CD14-positive monocyte (primary cell): ENCODE measurements around the gene CALR3. TPM values are rescaled to one million over a fixed set of nuclear protein-coding genes. Genes with fewer than 3 reads are reported as not detected.

Experiments used
- DNase-seq, 3 donors: peaks; one replicate each; pipeline ENCODE4 v3.0.0-alpha.2; 2011 to 2022
- H2AFZ ChIP-seq: 2 replicates; pipeline ENCODE4 v1.6.0; 2012; ENCODE audit warnings: mild to moderate bottlenecking, low read depth, low read length, inconsistent platforms; ENCODE audit not compliant: insufficient read depth, poor library complexity, severe bottlenecking
- H3K27ac ChIP-seq, 2 donors: 1 replicate in 1 of 2; 2 replicates in 1 of 2; pipeline ENCODE4 v1.5.1; 2012 to 2013; ENCODE audit warnings: low read length in 2 of 2, control low read depth in 1 of 2, inconsistent platforms in 1 of 2, low read depth in 1 of 2, mild to moderate bottlenecking in 1 of 2
- H3K27me3 ChIP-seq, 2 donors: one replicate each; pipeline versions ENCODE4 v1.6.0 to v1.6.1; 2011 to 2013; ENCODE audit warnings: low read length in 2 of 2; ENCODE audit not compliant: control insufficient read depth in 2 of 2, insufficient read depth in 2 of 2
- H3K36me3 ChIP-seq, 2 donors: replicated peaks in 1 of 2; 1 replicate in 1 of 2; 2 replicates in 1 of 2; pipeline versions ENCODE4 v1.5.1 to v1.6.1; 2012 to 2013; ENCODE audit warnings: low read length in 2 of 2, control low read depth in 1 of 2, inconsistent platforms in 1 of 2, mild to moderate bottlenecking in 1 of 2; ENCODE audit not compliant: insufficient read depth in 2 of 2, control insufficient read depth in 1 of 2
- H3K4me1 ChIP-seq, 2 donors: 1 replicate in 1 of 2; 2 replicates in 1 of 2; pipeline versions ENCODE4 v1.5.1 to v1.6.1; 2012 to 2013; ENCODE audit warnings: low read length in 2 of 2, control low read depth in 1 of 2, inconsistent platforms in 1 of 2, mild to moderate bottlenecking in 1 of 2, moderate library complexity in 1 of 2; ENCODE audit not compliant: insufficient read depth in 2 of 2, control insufficient read depth in 1 of 2
- H3K4me2 ChIP-seq: replicated peaks from 2 replicates; pipeline ENCODE3; 2012; ENCODE audit warnings: low read length, moderate library complexity, mild to moderate bottlenecking; ENCODE audit not compliant: poor library complexity, severe bottlenecking; ENCODE audit errors: extremely low read depth
- H3K4me3 ChIP-seq, 3 experiments: fragments of 200-600 bp in 1 of 3; sonication (generic) in 1 of 3; replicated peaks in 1 of 3; 1 replicate in 2 of 3; 2 replicates in 1 of 3; pipeline ENCODE4 v1.5.1; 2011 to 2013; ENCODE audit warnings: low read length in 3 of 3, mild to moderate bottlenecking in 3 of 3, control low read depth in 2 of 3, low read depth in 2 of 3, inconsistent platforms in 1 of 3, moderate library complexity in 1 of 3
- H3K79me2 ChIP-seq: 2 replicates; pipeline ENCODE4 v1.6.0; 2012; ENCODE audit warnings: mild to moderate bottlenecking, control low read depth, inconsistent platforms, low read length, moderate library complexity; ENCODE audit not compliant: insufficient read depth
- H3K9ac ChIP-seq: 2 replicates; pipeline ENCODE4 v1.6.0; 2017; ENCODE audit warnings: low read length, mild to moderate bottlenecking; ENCODE audit not compliant: insufficient read depth, poor library complexity, severe bottlenecking
- H3K9me3 ChIP-seq, 2 donors: replicated peaks in 1 of 2; 1 replicate in 1 of 2; 2 replicates in 1 of 2; pipeline versions ENCODE4 v1.5.1 to v1.6.1; 2012 to 2013; ENCODE audit warnings: low read length in 2 of 2, control low read depth in 1 of 2; ENCODE audit not compliant: control insufficient read depth in 1 of 2, insufficient read depth in 1 of 2
- H4K20me1 ChIP-seq: 2 replicates; pipeline ENCODE4 v1.6.0; 2012; ENCODE audit warnings: mild to moderate bottlenecking, low read length, control low read depth, moderate library complexity; ENCODE audit not compliant: insufficient read depth
- H3K27ac Mint-ChIP-seq, 7 donors: one replicate each; pipeline ENCODE4 v1.8.0; 2020; ENCODE audit warnings: mild to moderate bottlenecking in 7 of 7, mixed read lengths in 7 of 7, moderate library complexity in 6 of 7, inconsistent platforms in 2 of 7
- H3K27me3 Mint-ChIP-seq, 3 donors: one replicate each; pipeline ENCODE4 v1.8.0; 2021 to 2022; ENCODE audit warnings: low read depth in 3 of 3, mild to moderate bottlenecking in 3 of 3, mixed read lengths in 3 of 3, moderate library complexity in 3 of 3, inconsistent platforms in 1 of 3
- H3K36me3 Mint-ChIP-seq, 2 donors: one replicate each; pipeline ENCODE4 v1.8.0; 2020; ENCODE audit warnings: mixed read lengths in 2 of 2, inconsistent platforms in 1 of 2, mild to moderate bottlenecking in 1 of 2
- H3K4me1 Mint-ChIP-seq: one replicate; pipeline ENCODE4 v1.8.0; 2020; ENCODE audit warnings: mild to moderate bottlenecking, mixed read lengths
- H3K4me3 Mint-ChIP-seq, 2 donors: one replicate each; pipeline ENCODE4 v1.8.0; 2020; ENCODE audit warnings: mild to moderate bottlenecking in 2 of 2, mixed read lengths in 2 of 2, moderate library complexity in 1 of 2
- H3K9me3 Mint-ChIP-seq, 7 donors: one replicate each; pipeline ENCODE4 v1.8.0; 2020 to 2022; ENCODE audit warnings: mixed read lengths in 7 of 7, mild to moderate bottlenecking in 6 of 7, moderate library complexity in 6 of 7, inconsistent platforms in 2 of 7
- WGBS: methylation state at CpG from one replicate; pipeline ENCODE4 v1.1.5; 2013; ENCODE audit warnings: missing lambda C conversion rate; ENCODE audit not compliant: insufficient coverage; 5-methylcytosine and 5-hydroxymethylcytosine counted together
- intact Hi-C, 2 donors: fragments of 100-400 bp; cut with micrococcal nuclease; formaldehyde crosslinking; loops; one replicate each; pipeline versions ENCODE4 v1.15.0 to v1.15.1; 2023
- polyA plus RNA-seq, 3 donors: library from polyadenylated mRNA; depleted of rRNA in 1 of 3; unstranded in 2 of 3; stranded (reverse) in 1 of 3; fragments of 300-500 nt in 2 of 3; fragments of >200 nt in 1 of 3; fragmentation: Illumina TruSeq in 2 of 3; gene quantifications; 1 replicate in 2 of 3; 2 replicates in 1 of 3; pipeline ENCODE4 v1.2.3, GENCODE V29; 2012 to 2021
- TF ChIP-seq, protein P1 (sequence below): fragments of 200-600 bp; IDR thresholded peaks from one replicate; pipeline ENCODE4 v1.8.0; 2022; ENCODE audit warnings: antibody characterized with exemption, mild to moderate bottlenecking

The CALR3 gene
- polyA plus RNA-seq, 3 donors, result not detected

- Histone ChIP-seq H3K4me2 (no peak overlapping the region), H3K27me3 (no peaks in the 10 kb centered on the region), H3K9ac (no peak overlapping the region), H3K27ac (no peak overlapping the region), H4K20me1 (no peaks in the 10 kb centered on the region), H3K9me3 (no peaks in the 10 kb centered on the region), H3K79me2 (no peaks in the 10 kb centered on the region), H3K4me3 (no peak overlapping the region), H3K4me1 (no peaks in the 10 kb centered on the region), H2AFZ (no peak overlapping the region), H3K36me3 (no peaks in the 10 kb centered on the region)
- H3K27ac Mint-ChIP-seq, result no peak overlapping the region
- no peaks in the 10 kb centered on the region for H3K36me3 Mint-ChIP-seq
- intact Hi-C loops, result no loop called here
- H3K9me3 Mint-ChIP-seq, result no peaks in the 10 kb centered on the region
- TF ChIP-seq, protein P1, sequence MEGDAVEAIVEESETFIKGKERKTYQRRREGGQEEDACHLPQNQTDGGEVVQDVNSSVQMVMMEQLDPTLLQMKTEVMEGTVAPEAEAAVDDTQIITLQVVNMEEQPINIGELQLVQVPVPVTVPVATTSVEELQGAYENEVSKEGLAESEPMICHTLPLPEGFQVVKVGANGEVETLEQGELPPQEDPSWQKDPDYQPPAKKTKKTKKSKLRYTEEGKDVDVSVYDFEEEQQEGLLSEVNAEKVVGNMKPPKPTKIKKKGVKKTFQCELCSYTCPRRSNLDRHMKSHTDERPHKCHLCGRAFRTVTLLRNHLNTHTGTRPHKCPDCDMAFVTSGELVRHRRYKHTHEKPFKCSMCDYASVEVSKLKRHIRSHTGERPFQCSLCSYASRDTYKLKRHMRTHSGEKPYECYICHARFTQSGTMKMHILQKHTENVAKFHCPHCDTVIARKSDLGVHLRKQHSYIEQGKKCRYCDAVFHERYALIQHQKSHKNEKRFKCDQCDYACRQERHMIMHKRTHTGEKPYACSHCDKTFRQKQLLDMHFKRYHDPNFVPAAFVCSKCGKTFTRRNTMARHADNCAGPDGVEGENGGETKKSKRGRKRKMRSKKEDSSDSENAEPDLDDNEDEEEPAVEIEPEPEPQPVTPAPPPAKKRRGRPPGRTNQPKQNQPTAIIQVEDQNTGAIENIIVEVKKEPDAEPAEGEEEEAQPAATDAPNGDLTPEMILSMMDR, result no peak
- DNase-seq, result no peak
- WGBS, result 100% methylated on average over 2 of the region's 7 CpGs
- no peak overlapping the region for H3K4me3 Mint-ChIP-seq
- H3K4me1 Mint-ChIP-seq, result peaks cover 2% of the 10 kb centered on the region
- peaks cover 0 to 9% (median 0%) of the 10 kb centered on the region in 3 donors for H3K27me3 Mint-ChIP-seq
These were observed 13.2 kb downstream of the CALR3 start for GRCh38 chr19:16482745-16483144.

- no peak for DNase-seq
- no peaks in the 10 kb centered on the region for H3K36me3 Mint-ChIP-seq
- Histone ChIP-seq H3K4me1 (peaks cover 2 to 3% of the 10 kb centered on the region in 2 donors), H3K79me2 (no peaks in the 10 kb centered on the region), H3K36me3 (no peaks in the 10 kb centered on the region), H3K4me2 (no peak overlapping the region), H3K27ac (no peak overlapping the region), H3K9me3 (peaks cover 0 to 8% of the 10 kb centered on the region in 2 donors), H3K9ac (no peak overlapping the region), H4K20me1 (no peaks in the 10 kb centered on the region), H3K27me3 (no peaks in the 10 kb centered on the region), H2AFZ (no peak overlapping the region), H3K4me3 (no peak overlapping the region)
- WGBS, result 100% methylated on average over 1 of the region's 1 CpG
- TF ChIP-seq, protein P1, result no peak
- H3K4me3 Mint-ChIP-seq, result no peak overlapping the region
- H3K4me1 Mint-ChIP-seq, result no peaks in the 10 kb centered on the region
- H3K27me3 Mint-ChIP-seq, result peaks cover 0 to 13% (median 3%) of the 10 kb centered on the region in 3 donors
- intact Hi-C loops, result no loop called here
- peaks cover 0 to 8% (median 5%) of the 10 kb centered on the region in 7 donors for H3K9me3 Mint-ChIP-seq
- no peak overlapping the region for H3K27ac Mint-ChIP-seq
These were observed 18.7 kb downstream of the CALR3 start for GRCh38 chr19:16477311-16477710.
